Measurements from ENCODE around the gene FBXL2. TPM values are rescaled to one million over a fixed set of nuclear protein-coding genes. Genes with fewer than 3 reads are reported as not detected.

FBXL2 gene
- total RNA-seq, 1 donor from 2014 or later = 8.1 TPM

DNA sequence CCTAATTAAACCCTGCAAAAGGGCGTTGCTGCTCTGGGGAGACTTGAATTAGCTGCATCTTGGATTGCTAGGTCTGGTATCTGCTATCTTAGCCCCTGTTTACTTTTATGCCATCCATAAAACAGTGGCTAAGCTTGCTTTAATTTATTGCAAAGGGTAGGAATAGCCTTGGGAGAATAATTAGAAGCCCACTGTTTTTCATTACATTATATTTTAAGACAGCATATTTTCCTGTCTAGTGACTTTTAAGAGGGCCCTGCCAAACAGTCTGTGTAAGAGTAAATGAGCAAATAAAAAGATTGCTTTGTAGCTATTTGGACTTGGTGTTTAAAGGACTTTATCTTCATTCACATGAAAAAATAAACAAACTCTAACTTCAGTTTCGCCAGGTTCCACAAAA lies 41.2 kb upstream of the FBXL2 start:
- DNase-seq (no peak), ATAC-seq (no peak)
- Histone ChIP-seq H3K9me3 (no peaks in the 10 kb centered on the region), H3K27ac (no peak overlapping the region), H3K27me3 (ENCODE audit: low read depth) (no peaks in the 10 kb centered on the region), H3K36me3 (no peaks in the 10 kb centered on the region), H3K4me1 (no peaks in the 10 kb centered on the region), H3K4me3 (no peak overlapping the region)
- intact Hi-C loops (cut with DNase I) = no loop called here
- TF ChIP-seq, protein P1, sequence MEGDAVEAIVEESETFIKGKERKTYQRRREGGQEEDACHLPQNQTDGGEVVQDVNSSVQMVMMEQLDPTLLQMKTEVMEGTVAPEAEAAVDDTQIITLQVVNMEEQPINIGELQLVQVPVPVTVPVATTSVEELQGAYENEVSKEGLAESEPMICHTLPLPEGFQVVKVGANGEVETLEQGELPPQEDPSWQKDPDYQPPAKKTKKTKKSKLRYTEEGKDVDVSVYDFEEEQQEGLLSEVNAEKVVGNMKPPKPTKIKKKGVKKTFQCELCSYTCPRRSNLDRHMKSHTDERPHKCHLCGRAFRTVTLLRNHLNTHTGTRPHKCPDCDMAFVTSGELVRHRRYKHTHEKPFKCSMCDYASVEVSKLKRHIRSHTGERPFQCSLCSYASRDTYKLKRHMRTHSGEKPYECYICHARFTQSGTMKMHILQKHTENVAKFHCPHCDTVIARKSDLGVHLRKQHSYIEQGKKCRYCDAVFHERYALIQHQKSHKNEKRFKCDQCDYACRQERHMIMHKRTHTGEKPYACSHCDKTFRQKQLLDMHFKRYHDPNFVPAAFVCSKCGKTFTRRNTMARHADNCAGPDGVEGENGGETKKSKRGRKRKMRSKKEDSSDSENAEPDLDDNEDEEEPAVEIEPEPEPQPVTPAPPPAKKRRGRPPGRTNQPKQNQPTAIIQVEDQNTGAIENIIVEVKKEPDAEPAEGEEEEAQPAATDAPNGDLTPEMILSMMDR (IDR thresholded peaks at IDR 0.05) = no peak

DNA sequence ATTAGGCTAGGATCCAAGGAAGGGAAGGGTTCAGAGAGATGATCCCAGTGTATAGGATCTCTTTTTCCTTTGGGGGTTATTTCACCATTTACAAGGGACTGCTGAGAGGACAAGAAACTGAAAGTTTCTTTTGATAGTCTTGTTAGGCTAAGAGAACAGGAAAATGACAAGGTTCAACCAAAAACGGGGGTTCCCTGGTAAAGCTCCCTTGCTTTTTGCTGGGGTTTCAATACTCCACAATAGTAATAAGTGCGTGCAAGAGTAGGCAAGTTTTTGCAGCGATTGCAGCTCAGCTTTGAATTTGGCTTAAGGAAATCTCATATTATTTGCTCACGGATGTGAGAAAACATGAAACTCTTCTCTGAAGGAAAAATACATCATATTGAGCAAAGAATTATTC lies 39.8 kb upstream of the FBXL2 start:
- Histone ChIP-seq H3K4me3 (no peak overlapping the region), H3K36me3 (no peaks in the 10 kb centered on the region), H3K9me3 (no peaks in the 10 kb centered on the region), H3K4me1 (no peaks in the 10 kb centered on the region), H3K27ac (no peak overlapping the region), H3K27me3 (ENCODE audit: low read depth) (no peaks in the 10 kb centered on the region)
- intact Hi-C loops (cut with DNase I) = no loop called here
- TF ChIP-seq, protein P1 (IDR thresholded peaks at IDR 0.05) = no peak
- no peak for DNase-seq
- no peak for ATAC-seq

DNA sequence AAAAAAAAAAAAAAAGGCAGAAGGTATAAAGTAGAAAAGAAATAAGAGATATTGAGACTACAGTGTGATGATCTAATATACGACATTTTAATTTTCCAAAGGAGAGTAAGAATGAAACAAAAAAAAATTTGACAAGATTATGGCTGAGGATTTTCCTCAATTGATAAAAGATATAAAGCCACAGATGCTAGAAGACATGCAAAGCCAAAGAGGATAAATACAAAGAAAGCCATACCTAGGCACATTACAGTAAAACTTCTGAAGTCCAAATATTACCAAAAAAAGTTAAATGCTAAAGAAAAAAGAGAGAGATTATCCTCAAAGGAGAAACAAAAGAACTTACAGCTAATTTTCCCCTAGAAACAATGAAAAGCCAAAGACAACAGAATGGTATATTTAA lies 38.3 kb upstream of the FBXL2 start:
- TF ChIP-seq, protein P1 (IDR thresholded peaks at IDR 0.05) = no peak
- no peak for DNase-seq
- Histone ChIP-seq H3K27me3 (ENCODE audit: low read depth) (no peaks in the 10 kb centered on the region), H3K36me3 (no peaks in the 10 kb centered on the region), H3K9me3 (no peaks in the 10 kb centered on the region), H3K4me1 (no peaks in the 10 kb centered on the region), H3K27ac (no peak overlapping the region), H3K4me3 (no peak overlapping the region)
- intact Hi-C loops (cut with DNase I) = no loop called here
- no peak for ATAC-seq

DNA sequence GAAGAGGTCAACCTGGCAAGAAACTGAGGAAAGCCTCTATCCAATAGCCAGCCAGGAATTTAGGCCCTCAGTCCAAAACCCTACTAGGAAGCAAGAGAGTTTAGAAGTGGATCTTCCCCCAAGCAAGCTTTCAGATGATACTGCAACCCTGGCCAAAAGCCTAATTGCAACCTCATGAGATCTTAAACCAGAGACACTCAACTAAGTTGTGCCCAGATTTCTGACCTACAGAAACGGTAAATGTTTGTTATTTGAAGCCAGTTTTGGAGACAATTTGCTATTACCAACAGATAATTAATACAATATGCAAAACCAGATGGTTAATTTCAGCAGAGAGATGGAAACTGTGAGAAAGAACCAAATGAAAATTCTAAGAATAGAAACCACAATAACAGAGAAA lies 37.0 kb upstream of the FBXL2 start:
- Histone ChIP-seq H3K36me3 (no peaks in the 10 kb centered on the region), H3K9me3 (no peaks in the 10 kb centered on the region), H3K4me3 (no peak overlapping the region), H3K27me3 (ENCODE audit: low read depth) (no peaks in the 10 kb centered on the region), H3K27ac (no peak overlapping the region), H3K4me1 (no peaks in the 10 kb centered on the region)
- no peak for DNase-seq
- ATAC-seq = no peak
- TF ChIP-seq, protein P1 (IDR thresholded peaks at IDR 0.05) = no peak
- intact Hi-C loops (cut with DNase I) = no loop called here

DNA sequence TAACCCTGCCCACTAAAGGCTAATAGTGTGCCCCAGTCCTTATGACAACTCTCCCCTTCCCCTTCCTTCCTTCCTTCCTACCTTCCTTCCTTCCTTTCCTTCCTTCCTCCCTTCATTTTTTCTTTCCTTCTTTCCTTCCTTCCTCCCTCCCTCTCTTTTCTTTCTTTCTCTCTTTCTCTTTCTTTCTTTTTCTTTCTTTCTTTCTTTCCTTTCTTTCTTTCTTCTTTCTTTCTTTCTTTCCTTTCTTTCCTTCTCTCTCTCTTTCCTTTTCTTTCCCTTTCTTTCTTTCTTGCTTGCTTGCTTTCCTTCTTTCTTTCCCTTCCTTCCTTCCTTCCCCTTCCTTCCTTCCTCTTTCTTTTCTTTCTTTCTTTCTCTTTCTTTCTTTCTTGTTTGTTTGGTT lies 30.5 kb upstream of the FBXL2 start:
- DNase-seq (no peak), ATAC-seq (no peak)
- H3K36me3 ChIP-seq = no peaks in the 10 kb centered on the region
- H3K4me1 ChIP-seq = no peaks in the 10 kb centered on the region
- H3K4me3 ChIP-seq = no peak overlapping the region
- TF ChIP-seq, protein P1 (IDR thresholded peaks at IDR 0.05) = no peak
- intact Hi-C loops (cut with DNase I) = no loop called here
- H3K27me3 ChIP-seq (ENCODE audit: low read depth) = no peaks in the 10 kb centered on the region
- no peak overlapping the region for H3K27ac ChIP-seq
- no peaks in the 10 kb centered on the region for H3K9me3 ChIP-seq

DNA sequence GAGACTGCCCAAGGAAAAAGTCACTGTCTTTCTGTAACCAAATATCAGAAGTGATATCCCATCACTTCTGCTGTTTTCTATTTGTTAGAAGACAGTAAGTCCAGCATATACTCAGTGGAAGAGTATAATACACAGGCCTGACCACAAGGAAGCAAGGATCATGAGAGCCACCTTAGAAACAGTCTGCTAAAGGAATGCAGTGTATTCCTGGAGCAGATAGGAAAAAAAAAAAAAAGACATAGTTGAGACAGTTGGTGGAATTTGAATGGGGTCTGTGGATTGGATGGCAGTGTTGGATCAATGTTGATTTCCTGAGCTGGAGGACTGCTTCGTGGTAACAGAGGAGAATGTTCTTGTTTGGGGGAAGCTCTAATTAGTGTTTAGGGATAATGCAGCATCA lies 26.5 kb upstream of the FBXL2 start:
- Histone ChIP-seq H3K4me1 (no peaks in the 10 kb centered on the region), H3K36me3 (no peaks in the 10 kb centered on the region), H3K4me3 (no peak overlapping the region), H3K27me3 (ENCODE audit: low read depth) (no peaks in the 10 kb centered on the region), H3K9me3 (no peaks in the 10 kb centered on the region), H3K27ac (no peak overlapping the region)
- TF ChIP-seq, protein P1 (IDR thresholded peaks at IDR 0.05) = no peak
- ATAC-seq = no peak
- no peak for DNase-seq
- intact Hi-C loops (cut with DNase I) = no loop called here
